NCI-H1092 treated with DMSO at 0.1 percent for 48 hours (cell line): ENCODE results near the gene GLIS1.

Experiments used
- DNase-seq: peaks from one replicate; lab custom pipeline; 2025; lab: John Stamatoyannopoulos, UW

GLIS1 gene

DNA sequence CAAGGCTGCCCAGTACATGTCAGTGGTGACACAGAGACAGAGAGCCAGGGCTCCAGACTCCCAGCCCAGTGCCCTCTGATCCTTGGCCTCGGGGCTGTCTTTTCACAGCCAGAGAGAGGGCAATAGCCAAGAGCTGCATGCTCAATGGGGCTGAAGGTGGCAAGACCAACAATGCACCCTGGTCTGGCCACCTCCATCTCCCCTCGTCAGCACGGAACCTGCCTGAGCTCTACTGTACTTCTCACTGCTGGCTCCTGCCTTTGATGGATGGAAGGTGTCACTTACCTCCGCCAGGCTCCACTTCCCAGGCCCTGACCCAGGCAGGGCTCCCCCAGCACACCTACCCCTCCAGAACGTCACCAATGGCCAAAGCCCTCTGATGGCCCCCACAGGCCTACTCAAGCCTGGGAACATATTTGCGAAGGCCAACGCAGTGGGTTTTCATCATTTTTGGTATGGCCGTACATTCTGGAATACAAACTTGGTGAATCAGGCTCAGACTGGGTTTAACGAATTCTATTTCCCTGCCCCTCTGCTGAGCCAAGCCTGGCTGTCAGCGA, 191.7 kb downstream of the GLIS1 start:
- DNase-seq, result no peak

DNA sequence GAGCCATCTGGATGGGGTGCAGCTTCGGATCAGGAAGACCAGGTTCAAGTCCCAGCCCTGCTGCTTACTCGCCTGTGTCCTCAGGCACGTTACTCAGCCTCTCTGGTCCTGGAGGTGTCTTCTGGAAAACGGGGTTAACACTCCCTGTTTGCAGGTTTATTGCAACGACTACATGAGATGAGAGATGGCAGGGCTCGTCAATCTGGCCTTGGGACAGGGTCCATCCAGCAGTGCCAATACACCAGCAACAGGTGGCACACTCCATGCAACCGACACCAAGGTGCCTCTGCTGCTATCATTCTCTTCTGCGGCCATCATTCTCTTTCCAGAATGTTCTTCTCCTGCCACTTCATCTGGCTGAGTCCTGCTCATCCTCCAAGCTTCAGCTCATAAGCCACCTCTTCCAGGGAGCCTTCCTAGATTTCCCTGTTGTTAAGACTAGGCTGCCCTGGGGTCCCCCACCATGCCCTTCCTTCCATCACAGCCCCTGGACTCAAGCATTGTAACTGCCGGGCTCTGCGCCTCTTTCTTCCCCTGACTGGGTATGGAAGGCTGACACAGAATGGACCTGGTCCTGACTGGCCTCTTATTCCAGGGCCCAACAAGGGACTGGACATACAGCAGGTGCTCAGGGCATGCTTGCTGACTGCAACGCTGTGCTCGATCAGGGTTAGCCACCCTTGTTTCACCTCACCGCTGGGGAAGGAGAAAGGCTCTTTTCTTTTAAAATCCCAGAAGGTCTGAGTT, 192.4 kb downstream of the GLIS1 start:
- DNase-seq, result no peak

- no peak for DNase-seq
Measured at GRCh38 chr1:53545663-53546408, 193.1 kb downstream of the GLIS1 start.

- DNase-seq, result no peak
Measured at GRCh38 chr1:53544728-53545515, 194.0 kb downstream of the GLIS1 start.

- DNase-seq, result no peak
Measured at GRCh38 chr1:53543778-53544695, 194.9 kb downstream of the GLIS1 start.

- no peak for DNase-seq
Measured at GRCh38 chr1:53543130-53543777, 195.7 kb downstream of the GLIS1 start.

GRCh38 chr1:53542551-53542950, 196.4 kb downstream of the GLIS1 start:
- no peak for DNase-seq

DNA sequence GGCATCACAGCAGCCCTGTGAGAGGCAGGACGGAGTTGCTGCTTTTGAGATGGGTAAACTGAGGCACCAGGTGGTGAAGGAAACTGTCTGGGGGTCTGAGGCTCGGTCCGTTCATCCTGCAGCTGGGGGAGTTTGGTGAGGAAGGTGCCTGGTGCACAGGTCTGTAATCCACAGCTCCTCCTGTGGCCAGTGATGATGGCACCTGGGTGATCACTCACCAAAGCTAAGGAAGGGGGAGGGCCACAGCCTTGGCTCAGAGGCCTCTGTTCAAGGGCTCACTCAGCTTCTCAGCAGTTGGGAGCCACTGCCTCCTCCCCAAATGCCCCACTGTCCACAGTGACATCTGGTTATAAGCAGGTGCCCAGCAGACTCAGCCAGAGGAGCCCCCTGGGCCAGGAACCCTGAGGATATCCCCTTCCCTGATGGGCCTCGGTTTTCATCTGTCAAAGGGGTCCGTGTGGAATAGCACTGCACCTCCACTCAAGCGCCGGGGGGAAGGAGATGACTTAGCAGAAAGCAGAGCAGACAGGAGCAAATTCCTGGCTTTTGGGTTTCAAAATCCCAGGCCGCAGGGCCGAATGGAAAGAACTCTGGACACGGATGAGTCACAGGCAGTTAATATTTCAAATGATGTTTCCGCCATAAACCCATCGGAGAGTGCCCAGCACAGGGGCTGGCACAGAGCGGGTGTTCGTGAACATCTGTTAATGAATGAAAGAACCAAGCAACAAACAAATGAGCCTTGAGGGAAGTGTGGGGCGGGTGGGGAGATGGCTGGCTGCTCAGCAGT, 197.0 kb downstream of the GLIS1 start:
- DNase-seq, result no peak

DNA sequence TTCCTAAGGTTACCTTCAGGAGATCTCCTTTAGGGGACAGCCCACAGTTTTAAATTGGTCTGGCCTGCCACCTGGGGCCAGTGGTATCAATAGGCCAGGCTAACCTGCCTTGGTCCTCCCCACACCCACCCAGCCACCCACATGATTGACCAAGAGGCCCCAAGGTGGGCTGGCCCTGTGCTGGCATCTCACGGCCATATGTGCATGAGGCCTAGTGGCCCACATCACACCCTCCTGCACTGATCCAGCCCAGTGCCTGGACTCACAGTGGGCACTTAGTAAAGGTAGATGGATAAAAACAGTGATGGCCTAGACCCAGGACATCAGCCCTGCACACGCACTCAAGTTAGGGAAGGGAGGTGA, 197.7 kb downstream of the GLIS1 start:
- DNase-seq, result no peak

GRCh38 chr1:53540604-53541262, 198.2 kb downstream of the GLIS1 start:
- DNase-seq, result no peak

DNA sequence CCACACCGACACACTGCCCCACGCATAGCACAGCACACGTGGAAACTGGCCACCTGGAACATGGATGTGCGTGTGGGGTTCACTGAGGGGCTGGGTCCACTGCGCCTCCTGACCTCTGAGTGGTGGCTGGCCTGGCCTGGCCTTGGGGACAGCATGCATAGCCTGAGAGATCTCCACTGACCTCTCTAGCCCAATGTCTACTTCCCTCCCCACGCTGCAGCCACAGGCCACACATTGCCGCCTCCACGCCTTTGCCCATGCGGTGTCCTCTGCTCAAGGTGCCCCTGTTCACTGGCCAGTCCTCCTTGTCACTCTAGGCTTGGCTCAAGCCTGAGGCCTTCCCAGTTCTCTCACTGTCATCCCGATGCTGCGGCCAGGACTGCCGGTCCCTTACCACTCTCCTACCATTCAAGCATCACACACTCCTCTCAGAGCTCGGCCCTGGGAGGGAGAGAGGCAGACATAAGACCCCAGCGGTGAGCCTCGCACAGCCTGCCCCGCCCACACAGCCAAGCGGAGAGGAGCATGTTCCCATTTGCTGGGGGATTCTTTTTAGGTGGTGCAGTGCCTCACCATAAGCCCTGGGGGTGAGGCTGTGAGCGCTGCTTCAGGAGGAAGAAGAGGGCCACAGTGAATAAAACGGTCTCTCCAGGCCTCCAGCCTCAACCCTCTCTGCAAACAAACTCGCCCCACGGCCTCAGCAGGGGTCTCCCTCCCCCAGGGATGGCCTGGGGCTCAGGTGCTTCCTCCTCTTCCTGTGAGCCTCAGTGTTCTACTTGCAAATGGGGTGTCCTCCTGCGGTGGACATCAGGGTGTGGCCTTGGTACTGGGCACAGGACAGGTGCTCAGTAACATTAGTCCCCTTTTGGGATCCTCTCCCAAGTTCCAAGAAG, 199.0 kb downstream of the GLIS1 start:
- no peak for DNase-seq

DNA sequence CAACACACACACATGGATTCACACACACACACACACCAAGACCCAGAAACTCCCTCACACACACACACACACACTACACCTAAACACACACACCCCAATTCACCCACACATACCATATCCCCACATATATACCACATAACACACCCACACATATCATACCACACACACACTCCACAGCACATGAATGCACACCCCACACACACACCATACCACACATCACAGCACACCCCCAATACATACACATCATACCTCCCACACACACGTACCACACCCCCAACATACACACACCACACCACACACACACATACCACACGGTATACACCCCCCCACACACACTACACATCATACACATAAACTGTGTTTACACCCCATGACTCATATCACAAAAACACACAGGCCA, 199.7 kb downstream of the GLIS1 start:
- DNase-seq, result no peak

DNA sequence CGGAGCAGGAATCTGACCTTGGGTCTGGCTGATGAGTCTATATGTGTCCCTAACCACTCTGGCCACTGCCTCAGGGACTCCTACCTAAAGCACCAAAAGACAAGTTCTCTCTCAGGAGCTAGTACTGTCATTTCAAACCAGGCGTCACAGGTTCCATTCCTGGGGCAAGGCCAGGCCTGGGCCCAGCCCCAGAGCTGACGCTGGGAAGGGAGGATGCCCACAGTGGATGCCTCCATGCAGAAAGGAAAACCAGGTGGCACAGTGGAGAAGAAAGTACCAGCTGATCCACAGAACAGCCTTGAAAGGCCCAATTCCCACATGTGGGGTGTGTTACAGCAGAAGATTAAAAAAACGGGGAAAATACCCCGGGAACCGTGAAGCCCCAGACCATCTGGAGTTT, 202.4 kb downstream of the GLIS1 start:
- no peak for DNase-seq

DNA sequence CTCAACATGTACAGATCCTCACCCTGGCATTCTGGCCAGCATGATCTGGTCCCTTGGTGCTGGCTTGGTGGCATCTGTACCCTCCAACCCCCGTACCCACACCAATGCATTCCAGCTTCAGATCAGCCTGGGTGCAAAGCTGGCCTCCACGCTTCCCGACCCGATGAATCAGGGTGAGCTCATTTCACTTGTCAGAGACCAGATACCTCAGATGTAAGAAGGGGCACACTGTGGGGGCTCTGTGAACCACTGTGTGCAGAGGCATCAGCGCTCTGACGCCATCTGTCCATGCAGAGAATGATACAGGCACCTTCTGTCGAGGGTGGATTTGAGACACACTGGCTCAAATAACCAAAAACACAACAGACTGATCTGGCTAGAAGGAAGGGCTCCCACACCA, 203.1 kb downstream of the GLIS1 start:
- no peak for DNase-seq

GRCh38 chr1:53535226-53535625, 203.7 kb downstream of the GLIS1 start:
- no peak for DNase-seq

DNA sequence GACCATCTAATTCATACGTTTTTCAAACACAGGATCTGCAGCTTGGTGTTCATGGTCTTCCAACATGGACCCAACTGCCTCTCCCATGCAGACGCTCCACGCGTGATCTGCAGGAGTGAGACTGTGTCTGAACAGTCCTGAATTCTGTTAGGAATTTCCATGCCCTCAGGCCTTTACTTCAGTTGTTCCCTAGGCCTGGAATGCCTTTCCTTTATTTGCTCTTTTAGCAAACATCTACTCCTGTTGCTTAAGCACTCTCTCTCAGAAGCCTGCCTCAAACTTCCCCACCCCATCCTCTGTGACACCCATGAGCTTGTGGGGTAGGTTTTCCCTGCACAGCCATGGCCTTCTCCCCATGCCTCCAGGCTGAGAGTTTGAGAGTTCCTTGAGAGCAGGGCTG, 206.1 kb downstream of the GLIS1 start:
- no peak for DNase-seq

DNA sequence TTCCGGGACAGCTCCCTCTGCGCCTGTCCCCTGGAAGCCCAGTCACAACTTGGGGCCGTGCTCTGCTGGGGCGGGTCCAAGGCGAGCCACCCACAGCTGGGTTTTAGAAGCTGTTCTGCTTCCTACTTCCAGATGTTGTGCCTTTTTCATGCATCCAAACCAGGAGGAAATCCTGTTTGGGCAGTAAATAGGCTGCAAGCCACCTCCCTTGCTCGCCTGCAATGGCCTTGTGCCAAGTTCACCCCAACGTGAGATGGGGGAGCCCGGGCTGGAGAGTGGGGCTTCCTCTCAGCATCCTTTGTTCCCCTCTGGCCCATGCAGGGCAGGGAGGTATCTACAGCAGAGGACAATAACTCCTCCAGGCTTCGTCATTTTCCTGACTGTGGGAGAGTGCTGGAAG, 206.6 kb downstream of the GLIS1 start:
- DNase-seq, result no peak

DNA sequence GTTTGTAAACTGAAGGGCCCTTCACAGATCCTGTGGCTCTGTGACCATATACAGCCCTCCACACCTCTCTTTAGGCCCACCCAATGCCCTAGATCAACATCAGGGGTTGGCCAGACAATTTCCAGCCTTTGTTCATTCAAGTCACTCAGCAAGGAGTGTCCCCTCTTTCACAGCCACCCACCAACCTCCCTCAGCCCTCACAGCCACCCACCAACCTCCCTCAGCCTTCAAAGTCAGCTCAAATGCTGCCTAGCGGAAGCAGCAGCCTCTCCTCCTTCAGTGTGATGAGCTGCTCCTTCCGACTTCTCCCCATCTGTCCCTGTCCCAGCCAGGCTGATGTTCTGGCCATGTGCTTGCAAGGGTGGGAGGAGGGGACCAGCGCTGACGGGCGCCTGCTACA, 208.4 kb downstream of the GLIS1 start:
- no peak for DNase-seq

DNA sequence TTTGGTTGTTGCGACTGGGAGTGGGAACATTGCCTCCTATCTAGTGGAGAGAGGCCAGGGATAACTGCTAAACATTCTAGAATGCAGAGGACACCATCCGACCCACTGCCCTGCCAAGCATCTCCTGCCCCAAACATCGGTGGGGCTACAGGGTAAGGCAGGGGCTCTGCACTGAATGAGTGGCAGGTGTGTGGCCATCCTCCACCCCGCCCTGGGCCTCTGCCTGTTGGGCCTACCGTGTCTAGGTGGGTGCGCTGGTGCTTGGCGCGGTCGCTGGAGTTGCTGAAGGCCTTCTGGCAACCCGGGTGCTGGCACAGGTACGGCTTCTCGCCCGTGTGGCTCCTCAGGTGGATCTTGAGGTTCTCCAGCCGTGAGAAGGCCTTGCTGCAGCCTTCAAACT, 209.4 kb downstream of the GLIS1 start:
- DNase-seq, result no peak
